ENCODE data around the gene BBS9. TPM values are rescaled to one million over a fixed set of nuclear protein-coding genes. Genes with fewer than 3 reads are reported as not detected.
"Not testable (repeated sequence)": the region's sequence is repeated elsewhere in the genome, so short reads cannot be mapped to it uniquely, and the experiment has no call there.

The BBS9 gene
- total RNA-seq, 4 donors from 2014 or later, result 11.3 to 28.5 (median 20.7) TPM

GRCh38 chr7:33511778-33512177 lies 382.4 kb downstream of the BBS9 start:
- no peak for DNase-seq (ENCODE audit: low spot score)
- no peak for ATAC-seq (ENCODE audit: low FRiP score)
- TF ChIP-seq CTCF (IDR thresholded peaks at IDR 0.05), result no peak

GRCh38 chr7:33516568-33516967 lies 387.2 kb downstream of the BBS9 start:
- no peak for TF ChIP-seq CTCF (IDR thresholded peaks at IDR 0.05)
- no peak for ATAC-seq (ENCODE audit: low FRiP score)
- DNase-seq (ENCODE audit: low spot score), result no peak

GRCh38 chr7:33517191-33517590 lies 387.8 kb downstream of the BBS9 start:
- DNase-seq (ENCODE audit: low spot score) (no peak), ATAC-seq (ENCODE audit: low FRiP score) (no peak)
- TF ChIP-seq CTCF (IDR thresholded peaks at IDR 0.05), result no peak

GRCh38 chr7:33527008-33527407 lies 397.6 kb downstream of the BBS9 start:
- DNase-seq (ENCODE audit: low spot score); ATAC-seq (ENCODE audit: low FRiP score): not testable (repeated sequence)

GRCh38 chr7:33527613-33528012 lies 398.2 kb downstream of the BBS9 start:
- not testable (repeated sequence) for DNase-seq (ENCODE audit: low spot score); ATAC-seq (ENCODE audit: low FRiP score)

- DNase-seq (ENCODE audit: low spot score) (no peak), ATAC-seq (ENCODE audit: low FRiP score) (no peak)
- no peak for TF ChIP-seq CTCF (IDR thresholded peaks at IDR 0.05)
Observed at GRCh38 chr7:33529070-33529469, 399.7 kb downstream of the BBS9 start.

- ATAC-seq (ENCODE audit: low FRiP score) (no peak), DNase-seq (ENCODE audit: low spot score) (no peak)
- TF ChIP-seq CTCF (IDR thresholded peaks at IDR 0.05), result no peak
Observed at GRCh38 chr7:33530664-33531063, 401.3 kb downstream of the BBS9 start.

- no peak for ATAC-seq (ENCODE audit: low FRiP score)
- no peak for DNase-seq (ENCODE audit: low spot score)
- TF ChIP-seq CTCF (IDR thresholded peaks at IDR 0.05), result no peak
Observed at GRCh38 chr7:33531888-33532287, 402.5 kb downstream of the BBS9 start.
